ENCODE measurements around the gene NEUROD1. TPM values are rescaled to one million over a fixed set of nuclear protein-coding genes. Genes with fewer than 3 reads are reported as not detected.

The NEUROD1 gene
- total RNA-seq, 1 donor from 2014 or later = not detected

DNA sequence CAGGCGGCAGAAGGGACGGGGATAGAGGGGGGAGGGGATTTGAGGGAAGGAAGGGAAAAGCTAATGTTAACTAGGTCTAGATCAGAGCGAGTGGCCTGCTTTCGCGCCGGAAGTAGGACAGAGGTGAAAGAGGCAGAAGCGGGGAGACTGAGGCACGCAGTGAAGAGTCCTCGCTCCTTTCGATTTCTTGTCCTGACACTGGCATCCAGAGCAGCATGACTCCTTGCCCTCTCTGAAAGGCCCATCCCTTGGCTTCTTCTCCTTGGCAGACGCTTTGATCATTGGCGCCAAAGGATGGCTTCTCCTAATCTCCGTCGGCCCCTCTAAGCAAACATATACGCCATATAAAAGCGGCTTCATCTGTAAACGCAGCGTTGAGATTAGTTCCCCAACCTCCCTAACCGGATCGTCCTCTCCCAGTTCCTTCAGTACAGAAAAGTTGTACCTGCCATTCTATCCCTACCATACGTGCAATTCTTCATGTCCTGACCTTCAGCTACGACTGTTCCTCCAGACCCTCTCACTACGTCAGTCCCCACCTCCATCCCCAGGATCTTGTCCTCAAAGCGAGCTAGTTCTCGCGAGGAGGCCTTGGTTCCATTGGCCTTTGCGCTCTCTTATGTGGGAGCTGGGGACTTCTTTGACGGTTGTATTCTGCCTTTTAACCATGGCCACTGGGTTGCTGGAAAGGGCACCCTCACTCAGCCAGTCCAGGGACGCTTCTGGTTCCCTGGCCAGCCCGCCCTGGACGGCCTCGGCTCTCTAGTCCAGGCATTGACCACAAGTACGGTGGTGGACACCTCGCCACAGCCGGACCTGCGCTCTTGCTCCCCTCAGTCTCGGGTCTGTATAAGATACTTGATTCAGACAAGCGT, 857 bp upstream of the NEUROD1 start:
- no peak for DNase-seq (ENCODE audit: low read depth in 2 of 2)

DNA sequence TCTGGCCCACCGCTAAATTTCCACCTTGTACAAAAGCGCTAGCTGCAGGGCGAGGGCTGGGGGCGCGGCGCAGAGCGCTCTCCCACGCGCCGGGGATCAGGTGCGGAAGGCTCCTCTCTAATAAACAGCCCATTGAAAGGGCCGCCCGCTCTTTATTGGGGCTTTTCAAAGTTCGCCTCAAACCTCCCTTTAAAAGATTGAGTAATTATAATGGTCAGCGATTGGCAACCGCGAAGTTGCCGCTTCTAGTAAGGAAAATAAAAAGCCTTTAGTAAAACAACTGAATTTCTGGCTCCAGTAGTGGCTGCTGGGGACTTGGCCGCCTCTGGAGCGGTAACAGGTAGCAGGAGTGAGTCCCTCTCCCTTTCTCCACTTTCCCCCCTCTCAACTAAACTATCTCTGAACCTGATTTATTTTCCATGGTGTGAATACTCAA, 755 bp downstream of the NEUROD1 start:
- no peak for DNase-seq (ENCODE audit: low read depth in 2 of 2)

- no peak for DNase-seq (ENCODE audit: low read depth in 2 of 2)
Observed at GRCh38 chr2:181678861-181679543, 1.3 kb downstream of the NEUROD1 start.

GRCh38 chr2:181677912-181678586, 2.3 kb downstream of the NEUROD1 start:
- peak; percentile 77 to 81 for DNase-seq (ENCODE audit: low read depth in 2 of 2)

DNA sequence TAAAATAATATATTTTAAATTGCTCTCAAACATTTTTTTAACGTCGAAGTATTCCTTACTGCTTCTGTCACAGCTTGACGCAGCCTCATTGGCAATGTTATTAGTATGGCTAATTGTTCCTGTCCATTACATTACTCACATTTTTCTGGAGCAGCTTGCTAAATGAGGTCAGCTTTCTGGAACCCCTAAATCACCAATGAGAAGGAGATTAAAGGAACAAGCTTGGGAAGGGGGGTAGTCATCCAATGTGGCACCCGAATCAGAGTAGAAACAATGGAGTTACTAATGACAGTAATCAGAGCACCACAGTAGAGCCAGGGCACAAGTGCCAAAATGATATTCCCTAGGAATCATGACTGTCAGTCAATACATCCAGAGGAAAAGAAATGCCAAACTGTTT, 5.1 kb downstream of the NEUROD1 start:
- no peak for DNase-seq (ENCODE audit: low read depth in 2 of 2)

DNA sequence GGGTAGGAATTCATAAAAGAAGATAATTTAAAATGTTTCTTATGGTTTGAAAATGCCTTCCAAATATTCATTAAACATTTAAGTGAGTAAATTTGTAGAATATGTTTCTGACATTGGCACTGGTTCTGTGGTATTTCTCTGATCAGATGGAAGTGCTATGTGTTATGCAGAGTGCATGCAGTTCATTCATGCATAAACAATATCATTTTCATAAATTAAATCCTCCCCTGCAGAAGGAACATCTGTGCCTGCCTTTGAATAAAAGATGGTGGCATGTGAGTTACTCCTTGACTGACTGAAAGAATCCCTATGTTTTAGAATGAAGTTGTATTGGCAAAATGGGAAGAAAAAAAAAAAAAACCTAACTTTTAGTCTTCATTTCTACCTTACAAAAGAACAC, 5.9 kb downstream of the NEUROD1 start:
- no peak for DNase-seq (ENCODE audit: low read depth in 2 of 2)

GRCh38 chr2:181673173-181673572, 7.1 kb downstream of the NEUROD1 start:
- DNase-seq (ENCODE audit: low read depth in 2 of 2) = peak in 1 of 2 donors; percentile 36

DNA sequence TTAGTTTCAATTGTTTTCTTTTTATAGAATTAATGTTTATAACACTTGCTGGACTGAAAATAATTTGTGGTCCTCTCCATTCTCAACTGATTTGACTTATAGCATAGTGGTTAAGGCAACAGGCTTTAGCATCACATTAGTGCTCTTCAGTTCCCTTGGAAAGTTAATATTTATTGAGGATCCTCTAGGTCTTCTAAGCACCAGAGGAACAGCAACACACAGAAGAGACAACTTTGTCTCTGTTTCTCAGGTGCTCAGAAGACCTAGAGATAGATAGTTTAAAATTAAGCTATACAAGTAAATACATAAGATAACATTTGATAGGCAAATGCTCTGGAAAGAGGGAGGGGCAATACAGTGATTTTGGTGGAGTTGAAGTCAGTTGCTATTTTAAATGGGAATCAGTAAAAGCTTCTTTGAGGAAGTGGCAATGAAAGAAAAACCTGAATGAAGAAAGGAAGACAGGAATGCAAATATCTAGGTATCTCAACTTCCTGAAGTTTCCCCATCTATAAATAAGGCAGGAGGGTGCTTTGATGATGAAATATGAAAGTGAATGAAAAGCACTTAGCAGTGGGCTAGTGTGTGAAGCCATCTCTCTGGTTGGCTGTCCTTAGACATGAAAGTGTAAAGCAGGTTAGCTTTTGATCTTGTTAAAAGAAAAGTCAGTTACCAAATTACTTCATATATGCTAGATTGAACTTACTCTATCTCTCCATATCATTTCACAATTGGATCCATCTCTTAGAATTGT, 7.9 kb downstream of the NEUROD1 start:
- no peak for DNase-seq (ENCODE audit: low read depth in 2 of 2)

DNA sequence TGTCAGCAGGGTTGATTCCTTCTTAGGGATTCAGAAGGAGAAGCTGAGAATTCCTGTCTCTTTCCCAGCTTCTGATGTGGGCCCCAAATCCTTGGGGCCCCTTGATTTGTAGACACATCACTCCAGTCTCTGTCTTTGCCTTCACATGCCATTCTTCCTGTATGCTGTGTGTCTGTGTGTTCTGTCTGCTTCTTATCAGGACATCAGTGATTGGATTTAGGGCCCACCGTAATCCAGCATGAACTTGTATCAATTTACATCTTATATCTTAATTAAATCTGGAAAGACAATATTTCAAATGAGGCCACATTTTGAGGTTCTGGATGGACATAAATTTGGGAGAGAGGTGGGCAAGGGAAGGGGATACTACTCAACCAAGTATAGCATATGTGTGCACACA, 9.7 kb downstream of the NEUROD1 start:
- DNase-seq (ENCODE audit: low read depth in 2 of 2) = no peak

GRCh38 chr2:181667234-181667633, 13.1 kb downstream of the NEUROD1 start:
- DNase-seq (ENCODE audit: low read depth in 2 of 2) = no peak

DNA sequence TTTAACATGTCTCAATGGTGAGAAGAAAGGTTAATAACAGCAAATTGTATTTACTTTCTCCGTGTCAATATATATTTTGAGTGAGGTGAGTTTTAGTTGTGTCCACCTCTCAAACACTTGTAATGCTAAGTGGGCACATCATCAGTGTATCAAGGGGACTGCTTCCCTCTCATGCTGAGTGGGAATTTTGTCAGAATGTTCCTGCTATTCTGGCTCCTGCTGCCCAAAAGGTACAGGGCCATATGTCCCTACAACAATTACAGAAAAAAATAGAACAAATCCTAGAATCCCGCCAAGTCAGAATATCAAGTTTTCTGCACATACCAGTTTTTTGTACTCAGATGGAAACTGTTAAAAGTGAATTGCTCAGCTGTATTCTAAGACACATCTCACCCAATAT, 18.0 kb downstream of the NEUROD1 start:
- no peak for DNase-seq (ENCODE audit: low read depth in 2 of 2)

DNA sequence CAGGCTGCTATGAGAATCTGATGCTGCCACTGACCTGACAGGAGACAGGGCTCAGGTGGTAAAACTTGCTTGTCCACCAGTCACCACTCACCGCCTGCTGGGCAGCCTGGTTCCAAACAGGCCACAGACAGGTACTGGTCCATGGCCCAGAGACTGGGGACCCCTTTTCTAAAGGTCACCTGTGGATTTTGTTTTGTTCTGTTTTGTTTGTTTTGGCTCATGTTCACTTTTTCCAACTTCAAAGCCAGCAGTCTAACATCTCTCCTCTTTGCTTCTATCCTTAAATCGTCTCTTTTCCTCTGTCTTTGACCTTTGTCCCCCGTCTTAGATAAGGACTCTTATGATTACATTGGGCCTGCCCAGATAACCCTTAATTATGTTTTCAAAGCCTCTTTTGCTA, 20.1 kb downstream of the NEUROD1 start:
- DNase-seq (ENCODE audit: low read depth in 2 of 2) = no peak

GRCh38 chr2:181658444-181658843, 21.9 kb downstream of the NEUROD1 start:
- no peak for DNase-seq (ENCODE audit: low read depth in 2 of 2)

DNA sequence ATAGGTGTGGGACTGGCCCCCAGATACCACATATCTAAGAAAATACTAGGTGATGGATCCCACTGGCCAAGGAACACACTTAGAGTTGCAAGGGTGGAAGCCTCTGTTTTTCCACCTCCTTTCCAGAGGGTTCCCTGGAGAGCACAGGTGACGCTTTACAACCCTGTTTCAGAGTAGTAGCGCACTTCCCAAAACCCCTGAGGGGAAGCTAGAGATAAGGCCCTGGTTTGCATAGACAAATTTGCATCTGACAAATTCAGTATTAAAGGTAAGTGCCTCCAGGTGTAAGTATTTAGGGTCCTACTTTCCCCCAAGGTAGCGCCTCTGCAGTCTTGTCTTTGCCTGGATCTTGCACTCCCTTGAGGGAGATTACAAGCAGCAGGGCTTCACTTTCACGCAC, 22.9 kb downstream of the NEUROD1 start:
- DNase-seq (ENCODE audit: low read depth in 2 of 2) = no peak

DNA sequence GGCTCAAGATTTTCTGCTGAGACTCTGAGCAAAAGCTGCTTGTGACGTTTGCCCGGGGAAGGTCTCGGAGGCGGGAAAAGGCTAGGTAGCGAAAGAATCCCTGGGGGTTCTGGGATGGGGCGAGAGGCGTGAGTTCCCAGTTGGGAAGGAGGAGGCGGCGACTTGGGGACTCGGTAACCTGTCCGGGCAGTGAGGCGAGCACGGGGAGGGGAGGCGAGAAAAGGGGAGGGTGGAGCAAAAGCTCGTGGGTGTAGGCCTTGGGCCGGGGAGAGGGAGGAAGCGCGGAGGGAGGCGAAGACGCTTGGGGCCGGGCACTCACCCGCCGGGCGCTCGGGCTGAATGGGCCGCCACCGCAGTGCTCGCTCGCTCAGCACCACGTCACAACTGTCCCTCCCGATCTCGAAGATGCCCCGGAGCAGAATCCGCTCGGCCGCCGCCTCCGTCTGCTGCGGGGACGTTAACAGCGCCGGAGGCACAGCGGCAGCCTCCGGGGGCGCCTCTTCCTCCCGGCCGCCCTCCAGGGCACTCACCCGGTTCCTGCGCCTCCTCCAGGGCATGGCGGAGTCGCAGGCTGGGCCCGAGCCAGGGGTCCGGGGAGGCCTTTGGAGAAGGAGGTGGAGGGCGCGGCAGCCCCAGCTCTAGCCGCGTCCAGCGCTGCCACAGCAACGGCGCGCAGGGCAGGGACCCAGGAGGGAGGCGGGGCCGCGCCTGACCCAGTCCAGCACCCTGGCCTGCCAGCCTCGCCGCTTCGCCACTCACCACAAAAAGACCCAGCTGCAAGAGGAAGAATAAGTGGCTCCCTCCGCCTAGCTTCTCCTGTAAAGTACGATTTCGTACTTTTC, 23.6 kb downstream of the NEUROD1 start, which contains the start of gene CERKL:
CERKL (minus strand) TSS at position 656 of the 842 bp plus-strand sequence; CDS start at position 557, 99 bp downstream.
- no peak for DNase-seq (ENCODE audit: low read depth in 2 of 2)

DNA sequence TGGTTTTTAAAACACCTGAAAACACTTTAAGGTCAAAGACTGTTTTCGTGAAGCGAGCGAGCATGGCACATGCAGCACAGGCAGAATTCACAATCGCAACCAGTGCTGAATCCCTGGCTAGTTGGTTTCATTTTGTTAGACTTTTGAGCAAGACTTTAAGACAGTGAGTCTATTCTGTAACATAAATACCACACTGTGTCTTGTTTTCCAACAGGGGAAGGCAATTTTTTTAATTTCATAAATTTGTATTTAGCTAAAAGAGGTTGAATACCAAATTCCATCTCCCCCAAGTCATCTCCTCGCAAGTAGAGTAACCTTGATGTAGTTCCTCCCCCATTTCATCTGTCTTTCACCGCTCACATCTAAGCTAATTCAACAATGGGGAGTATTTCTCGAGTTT, 24.8 kb downstream of the NEUROD1 start:
- no peak for DNase-seq (ENCODE audit: low read depth in 2 of 2)

GRCh38 chr2:181649436-181649979, 30.8 kb downstream of the NEUROD1 start:
- DNase-seq (ENCODE audit: low read depth in 2 of 2) = no peak

- DNase-seq (ENCODE audit: low read depth in 2 of 2) = no peak
Observed at GRCh38 chr2:181648478-181649155, 31.7 kb downstream of the NEUROD1 start.

GRCh38 chr2:181646415-181646987, 33.8 kb downstream of the NEUROD1 start:
- DNase-seq (ENCODE audit: low read depth in 2 of 2) = no peak
